Prostate gland (tissue), 2 donors: ENCODE results near the gene PLK1. TPM values are rescaled to one million over a fixed set of nuclear protein-coding genes. Genes with fewer than 3 reads are reported as not detected.

Experiments used
- DNase-seq: peaks from one replicate; pipeline ENCODE4 v3.0.0-alpha.2; 2019; ENCODE audit warnings: low spot score
- H3K27ac ChIP-seq, 2 donors: fragments of 200-600 bp; sonication (generic); 2 replicates each; pipeline ENCODE4 v1.5.1; 2017 to 2019
- H3K27me3 ChIP-seq: fragments of 200-600 bp; sonication (generic); replicated peaks from 2 replicates; pipeline ENCODE4 v1.5.1; 2019; ENCODE audit not compliant: insufficient read depth
- H3K36me3 ChIP-seq, 2 donors: fragments of 200-600 bp; sonication (generic); 1 replicate in 1 of 2; 2 replicates in 1 of 2; pipeline versions ENCODE4 v1.5.1 to v1.8.1; 2017 to 2019
- H3K4me1 ChIP-seq: fragments of 200-600 bp; sonication (generic); replicated peaks from 2 replicates; pipeline ENCODE4 v1.5.1; 2019
- H3K4me3 ChIP-seq, 2 donors: fragments of 200-600 bp; sonication (generic); 2 replicates each; pipeline ENCODE4 v1.5.1; 2017 to 2019
- H3K9me3 ChIP-seq: fragments of 200-600 bp; sonication (generic); 2 replicates; pipeline ENCODE4 v1.5.1; 2017
- POLR2A ChIP-seq: fragments of 450-650 bp; IDR thresholded peaks from one replicate; pipeline ENCODE4 v1.6.1; 2016; ENCODE audit warnings: antibody characterized with exemption, mild to moderate bottlenecking
- POLR2AphosphoS5 ChIP-seq: sonication (generic); formaldehyde crosslinking; IDR thresholded peaks from one replicate; pipeline ENCODE4 v1.6.1; 2017; ENCODE audit warnings: antibody characterized with exemption
- WGBS: methylation state at CpG from one replicate; pipeline ENCODE4 v1.1.5; 2018; 5-methylcytosine and 5-hydroxymethylcytosine counted together
- intact Hi-C: fragments of 100-400 bp; cut with DNase I; formaldehyde crosslinking; loops from one replicate; pipeline ENCODE4 v1.14.2; 2022
- total RNA-seq, 2 donors: library from RNA; depleted of rRNA; stranded (reverse); fragments of >200 nt; gene quantifications; one replicate each; pipeline ENCODE4 v1.1.0, GENCODE V29; 2016
- TF ChIP-seq, protein P1 (sequence below), 4 experiments: fragments of 200-600 bp in 2 of 4; fragments of 450-650 bp in 2 of 4; sonication (generic) in 2 of 4; IDR thresholded peaks; 1 replicate in 3 of 4; 2 replicates in 1 of 4; pipeline ENCODE4 v1.5.1; 2016 to 2019; ENCODE audit warnings: antibody characterized with exemption in 4 of 4, mild to moderate bottlenecking in 2 of 4, moderate library complexity in 2 of 4

Gene PLK1
- total RNA-seq, 2 donors from 2014 or later, result 2.6 to 8.7 TPM

DNA sequence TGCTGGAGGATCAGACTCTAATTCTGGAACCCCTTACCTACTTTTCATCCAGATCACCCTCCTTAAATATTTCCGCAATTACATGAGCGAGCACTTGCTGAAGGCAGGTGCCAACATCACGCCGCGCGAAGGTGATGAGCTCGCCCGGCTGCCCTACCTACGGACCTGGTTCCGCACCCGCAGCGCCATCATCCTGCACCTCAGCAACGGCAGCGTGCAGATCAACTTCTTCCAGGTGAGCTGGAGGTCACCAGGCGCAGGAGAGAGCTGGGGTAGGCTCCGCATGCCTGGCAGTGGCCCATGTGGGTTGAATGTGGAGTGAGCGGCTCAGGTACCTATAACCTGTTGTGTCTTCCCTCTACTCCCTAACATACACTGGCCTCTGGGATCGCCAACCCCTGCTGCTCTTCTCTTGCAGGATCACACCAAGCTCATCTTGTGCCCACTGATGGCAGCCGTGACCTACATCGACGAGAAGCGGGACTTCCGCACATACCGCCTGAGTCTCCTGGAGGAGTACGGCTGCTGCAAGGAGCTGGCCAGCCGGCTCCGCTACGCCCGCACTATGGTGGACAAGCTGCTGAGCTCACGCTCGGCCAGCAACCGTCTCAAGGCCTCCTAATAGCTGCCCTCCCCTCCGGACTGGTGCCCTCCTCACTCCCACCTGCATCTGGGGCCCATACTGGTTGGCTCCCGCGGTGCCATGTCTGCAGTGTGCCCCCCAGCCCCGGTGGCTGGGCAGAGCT lies 10.9 kb downstream of the PLK1 start:
- no peak for DNase-seq
- Histone ChIP-seq H3K4me1 (no peaks in the 10 kb centered on the region), H3K4me3 (no peak overlapping the region), H3K36me3 (peaks cover 0 to 9% of the 10 kb centered on the region in 2 donors), H3K27me3 (no peaks in the 10 kb centered on the region), H3K9me3 (no peaks in the 10 kb centered on the region), H3K27ac (no peak overlapping the region)
- TF ChIP-seq POLR2AphosphoS5 (no peak), POLR2A (no peak)
- TF ChIP-seq, protein P1, sequence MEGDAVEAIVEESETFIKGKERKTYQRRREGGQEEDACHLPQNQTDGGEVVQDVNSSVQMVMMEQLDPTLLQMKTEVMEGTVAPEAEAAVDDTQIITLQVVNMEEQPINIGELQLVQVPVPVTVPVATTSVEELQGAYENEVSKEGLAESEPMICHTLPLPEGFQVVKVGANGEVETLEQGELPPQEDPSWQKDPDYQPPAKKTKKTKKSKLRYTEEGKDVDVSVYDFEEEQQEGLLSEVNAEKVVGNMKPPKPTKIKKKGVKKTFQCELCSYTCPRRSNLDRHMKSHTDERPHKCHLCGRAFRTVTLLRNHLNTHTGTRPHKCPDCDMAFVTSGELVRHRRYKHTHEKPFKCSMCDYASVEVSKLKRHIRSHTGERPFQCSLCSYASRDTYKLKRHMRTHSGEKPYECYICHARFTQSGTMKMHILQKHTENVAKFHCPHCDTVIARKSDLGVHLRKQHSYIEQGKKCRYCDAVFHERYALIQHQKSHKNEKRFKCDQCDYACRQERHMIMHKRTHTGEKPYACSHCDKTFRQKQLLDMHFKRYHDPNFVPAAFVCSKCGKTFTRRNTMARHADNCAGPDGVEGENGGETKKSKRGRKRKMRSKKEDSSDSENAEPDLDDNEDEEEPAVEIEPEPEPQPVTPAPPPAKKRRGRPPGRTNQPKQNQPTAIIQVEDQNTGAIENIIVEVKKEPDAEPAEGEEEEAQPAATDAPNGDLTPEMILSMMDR (IDR thresholded peaks at IDR 0.05), result no peak
- intact Hi-C loops, result no loop called here
- WGBS, result 97% methylated on average over 36 of the region's 36 CpGs

DNA sequence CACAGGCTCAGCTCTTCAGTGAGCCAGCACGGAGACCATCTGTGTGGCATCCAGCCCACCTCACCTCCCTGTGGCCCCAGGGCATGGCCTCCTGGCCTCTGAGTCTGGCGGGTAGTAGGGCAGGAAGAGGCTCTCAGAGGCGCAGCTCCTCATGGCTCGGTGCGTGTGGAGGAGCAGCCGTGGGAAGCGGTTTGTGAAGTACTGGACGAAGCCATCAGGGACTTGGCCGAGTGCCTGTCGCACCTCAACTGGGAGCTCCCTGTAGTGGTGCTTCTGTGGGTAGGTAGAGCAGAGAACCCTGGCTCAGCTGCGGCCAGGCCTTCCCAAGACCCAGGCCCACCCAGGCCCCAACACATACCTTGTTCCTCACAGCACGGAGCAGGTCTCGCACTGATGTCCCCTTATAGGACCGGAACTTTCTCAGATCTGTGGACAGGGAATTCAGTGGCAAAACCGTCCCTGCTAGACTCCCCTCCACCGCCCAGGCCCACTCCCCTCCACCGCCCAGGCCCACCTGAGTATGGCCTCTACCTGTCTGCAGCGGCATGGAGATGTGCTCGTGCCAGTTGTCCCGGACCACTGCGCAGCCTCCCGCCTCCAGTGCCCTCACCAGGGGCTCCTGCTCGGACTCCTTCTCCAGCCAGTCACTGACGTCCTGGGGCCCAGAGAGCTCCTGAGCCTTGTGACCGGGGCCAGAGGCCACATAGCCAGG lies 12.2 kb downstream of the PLK1 start:
- H3K27me3 ChIP-seq, result no peaks in the 10 kb centered on the region
- H3K36me3 ChIP-seq, result peaks cover 0 to 9% of the 10 kb centered on the region in 2 donors
- TF ChIP-seq POLR2A (no peak), POLR2AphosphoS5 (no peak)
- TF ChIP-seq, protein P1 (IDR thresholded peaks at IDR 0.05), result no peak
- no peaks in the 10 kb centered on the region for H3K4me1 ChIP-seq
- no peaks in the 10 kb centered on the region for H3K9me3 ChIP-seq
- no peak overlapping the region for H3K27ac ChIP-seq
- WGBS, result 91% methylated on average over 25 of the region's 25 CpGs
- H3K4me3 ChIP-seq, result no peak overlapping the region
- intact Hi-C loops, result no loop called here
- DNase-seq, result no peak

DNA sequence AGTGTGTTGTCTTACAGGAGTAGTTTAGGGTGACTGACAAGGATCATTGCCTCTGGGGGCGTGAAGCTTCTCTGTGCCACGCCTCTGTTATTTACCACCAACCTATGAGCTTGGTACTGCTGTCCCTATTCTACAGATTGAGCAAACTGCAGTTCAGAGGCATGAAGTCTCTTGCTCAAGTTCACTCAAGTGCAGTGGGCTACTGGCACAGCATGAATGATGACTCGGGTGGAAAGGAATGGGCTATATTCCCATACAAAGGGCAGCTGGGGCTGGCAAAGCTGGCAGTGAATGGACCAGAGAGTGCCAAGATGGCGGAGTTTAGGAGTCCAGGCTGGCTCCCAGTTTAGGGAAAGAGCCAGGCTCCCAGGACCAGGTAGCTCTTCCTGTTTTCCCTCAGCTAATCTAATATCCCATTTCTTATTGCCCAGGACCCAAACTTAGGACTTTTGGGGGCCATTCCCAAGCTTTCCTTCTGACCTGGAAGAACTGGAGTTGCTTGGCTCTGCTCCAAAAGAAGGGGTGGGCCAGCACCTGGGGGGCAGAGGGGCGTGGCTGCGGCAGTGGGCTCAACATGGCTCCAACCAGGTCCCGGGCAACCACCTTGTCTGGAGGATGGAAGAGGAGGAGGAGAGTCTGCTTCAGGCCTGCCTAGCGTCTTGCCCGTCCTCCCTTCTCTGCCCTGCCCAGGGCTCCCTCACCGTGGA lies 12.9 kb downstream of the PLK1 start:
- Histone ChIP-seq H3K9me3 (no peaks in the 10 kb centered on the region), H3K36me3 (peaks cover 0 to 9% of the 10 kb centered on the region in 2 donors), H3K4me1 (no peaks in the 10 kb centered on the region), H3K4me3 (no peak overlapping the region), H3K27ac (no peak overlapping the region), H3K27me3 (no peaks in the 10 kb centered on the region)
- intact Hi-C loops, result no loop called here
- TF ChIP-seq POLR2AphosphoS5, result no peak
- TF ChIP-seq POLR2A, result no peak
- 90% methylated on average over 10 of the region's 10 CpGs for WGBS
- no peak for DNase-seq

DNA sequence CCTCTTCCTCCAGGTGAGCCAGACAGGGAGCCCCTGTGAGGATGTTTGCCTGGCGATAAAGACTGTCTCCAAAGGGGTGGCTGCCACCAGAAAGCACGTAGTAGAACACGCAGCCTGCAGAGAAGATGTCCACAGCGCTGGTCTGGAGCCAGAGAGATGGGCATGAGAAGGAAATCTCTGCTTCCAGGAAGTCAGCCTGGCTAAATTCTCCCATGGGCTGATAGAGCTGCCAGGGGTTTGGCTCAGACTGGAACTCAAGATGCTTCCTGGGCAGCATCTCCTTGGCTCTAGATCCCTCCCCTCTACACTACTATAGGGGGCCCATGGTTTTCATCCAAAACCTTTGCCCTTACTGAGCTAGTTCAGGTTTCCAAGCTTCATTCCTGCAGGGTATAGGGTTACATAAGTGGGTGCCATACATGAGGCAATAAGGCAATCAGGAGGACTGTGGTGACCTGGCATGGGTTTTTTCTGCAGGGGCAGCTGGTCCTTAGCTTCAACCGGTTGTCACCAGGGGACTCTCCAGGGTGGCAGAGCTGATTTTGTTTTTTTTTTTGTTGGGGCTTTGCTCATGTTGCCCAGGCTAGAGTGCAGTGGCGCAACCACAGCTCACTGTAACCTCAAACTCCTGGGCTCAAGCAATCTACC lies 13.6 kb downstream of the PLK1 start:
- H3K27ac ChIP-seq, result no peak overlapping the region
- H3K9me3 ChIP-seq, result no peaks in the 10 kb centered on the region
- H3K36me3 ChIP-seq, result peaks cover 0 to 9% of the 10 kb centered on the region in 2 donors
- TF ChIP-seq, protein P1 (IDR thresholded peaks at IDR 0.05), result no peak
- TF ChIP-seq POLR2A, result no peak
- no peak for TF ChIP-seq POLR2AphosphoS5
- 95% methylated on average over 6 of the region's 6 CpGs for WGBS
- no peaks in the 10 kb centered on the region for H3K4me1 ChIP-seq
- no peak overlapping the region for H3K4me3 ChIP-seq
- intact Hi-C loops, result no loop called here
- no peaks in the 10 kb centered on the region for H3K27me3 ChIP-seq
- no peak for DNase-seq

DNA sequence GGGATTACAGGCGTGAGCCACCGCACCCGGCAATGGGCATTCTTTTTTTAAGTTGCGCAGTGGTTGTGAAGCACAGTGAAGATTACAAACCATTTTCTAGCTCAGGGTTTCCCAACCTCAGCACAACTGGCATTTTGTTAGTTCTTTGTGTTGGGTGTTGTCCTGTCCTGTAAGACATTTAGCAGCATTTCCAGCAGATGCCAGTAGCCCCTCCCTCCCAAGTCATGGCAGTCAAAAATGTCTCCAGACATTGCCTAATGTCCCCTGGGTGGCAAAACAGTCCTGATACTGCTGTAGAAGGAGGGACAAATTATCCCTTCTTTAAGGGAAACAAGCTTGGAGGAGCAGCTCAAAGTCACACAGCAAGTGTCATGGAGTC lies 15.6 kb downstream of the PLK1 start:
- no peak for DNase-seq
- no peaks in the 10 kb centered on the region for H3K9me3 ChIP-seq
- WGBS, result 98% methylated on average over 4 of the region's 4 CpGs
- H3K36me3 ChIP-seq, result peaks cover 0 to 9% of the 10 kb centered on the region in 2 donors
- no peaks in the 10 kb centered on the region for H3K27me3 ChIP-seq
- H3K4me3 ChIP-seq, result no peak overlapping the region
- TF ChIP-seq POLR2AphosphoS5, result no peak
- no peak overlapping the region for H3K27ac ChIP-seq
- intact Hi-C loops, result no loop called here
- H3K4me1 ChIP-seq, result no peaks in the 10 kb centered on the region
